ACHN (cell line): ENCODE measurements around the gene CMTM4.
"Not testable (repeated sequence)": the region's sequence is repeated elsewhere in the genome, so short reads cannot be mapped to it uniquely, and the experiment has no call there.

Experiments
- DNase-seq: peaks from one replicate; pipeline ENCODE4 v3.0.0-alpha.2; 2015
- in situ Hi-C: cut with HindIII; loops from 2 replicates; pipeline ENCODE4 v1.10.0; 2017; ENCODE audit warnings: low sequenced_read_pairs, low pct_ligation_motif_present, low pct_unique_long_range_greater_than_20kb

The CMTM4 gene

GRCh38 chr16:66588981-66589713 is 107.4 kb downstream of the CMTM4 start:
- in situ Hi-C loops = no loop called here
- DNase-seq = peak; percentile 66

GRCh38 chr16:66587881-66588600 is 108.5 kb downstream of the CMTM4 start:
- in situ Hi-C loops = no loop called here
- DNase-seq = no peak

- DNase-seq = no peak
- in situ Hi-C loops = no loop called here
Measured at GRCh38 chr16:66585481-66586239, 110.9 kb downstream of the CMTM4 start.

- in situ Hi-C loops = no loop called here
- no peak for DNase-seq
Measured at GRCh38 chr16:66581246-66581952, 115.1 kb downstream of the CMTM4 start.

- peak; percentile 10 for DNase-seq
- in situ Hi-C loops = no loop called here
Measured at GRCh38 chr16:66580605-66581209, 115.8 kb downstream of the CMTM4 start.

GRCh38 chr16:66578651-66579531 is 117.7 kb downstream of the CMTM4 start, which contains the start of gene CMTM2:
Gene CMTM2 (plus strand): TSS chr16:66579463. CDS start chr16:66579608, 145 bp downstream.
- in situ Hi-C loops = no loop called here

GRCh38 chr16:66576296-66576695 is 120.2 kb downstream of the CMTM4 start:
- no peak for DNase-seq
- in situ Hi-C loops = no loop called here

More at GRCh38 chr16:66578651-66579531, 117.7 kb downstream of the CMTM4 start, which contains the start of gene CMTM2:
- no peak for DNase-seq

- in situ Hi-C loops = no loop called here
Measured at GRCh38 chr16:66575060-66575459, 121.5 kb downstream of the CMTM4 start.

GRCh38 chr16:66574531-66574930 is 122.0 kb downstream of the CMTM4 start:
- in situ Hi-C loops = no loop called here
- no peak for DNase-seq

More at GRCh38 chr16:66575060-66575459, 121.5 kb downstream of the CMTM4 start:
- DNase-seq = no peak

GRCh38 chr16:66574081-66574480 is 122.5 kb downstream of the CMTM4 start:
- DNase-seq = no peak
- in situ Hi-C loops = no loop called here

GRCh38 chr16:66572356-66572755 is 124.2 kb downstream of the CMTM4 start:
- in situ Hi-C loops = no loop called here
- no peak for DNase-seq

GRCh38 chr16:66569827-66570405 is 126.6 kb downstream of the CMTM4 start:
- DNase-seq = no peak
- in situ Hi-C loops = no loop called here

GRCh38 chr16:66569131-66569530 is 127.4 kb downstream of the CMTM4 start:
- in situ Hi-C loops = no loop called here
- DNase-seq = no peak

- DNase-seq = no peak
- in situ Hi-C loops = no loop called here
Measured at GRCh38 chr16:66568355-66568754, 128.2 kb downstream of the CMTM4 start.

GRCh38 chr16:66567270-66567669 is 129.3 kb downstream of the CMTM4 start:
- DNase-seq, in situ Hi-C loops: not testable (repeated sequence)

- in situ Hi-C loops = no loop called here
- no peak for DNase-seq
Measured at GRCh38 chr16:66566051-66566901, 130.3 kb downstream of the CMTM4 start, which contains the start of gene CMTM1. Gene CMTM1 (plus strand): TSS chr16:66566439. CDS start chr16:66566514, 75 bp downstream.
